Lower leg skin (tissue), 4 donors: ENCODE results near the gene BST2. TPM values are rescaled to one million over a fixed set of nuclear protein-coding genes. Genes with fewer than 3 reads are reported as not detected.

Source experiments
- DNase-seq, 2 donors: peaks; one replicate each; pipeline ENCODE4 v3.0.0-alpha.2; 2019; ENCODE audit warnings: low spot score in 2 of 2
- H3K4me3 ChIP-seq: fragments of 200-600 bp; sonication (generic); 2 replicates; pipeline ENCODE4 v1.5.1; 2017; ENCODE audit warnings: mild to moderate bottlenecking, low read depth; ENCODE audit not compliant: poor library complexity, severe bottlenecking
- CTCF ChIP-seq, 3 donors: fragments of 450-650 bp; IDR thresholded peaks; one replicate each; pipeline ENCODE4 v1.5.1; 2016; ENCODE audit warnings: antibody characterized with exemption in 3 of 3, mild to moderate bottlenecking in 3 of 3, moderate library complexity in 2 of 3
- POLR2A ChIP-seq, 2 donors: fragments of 450-650 bp; IDR thresholded peaks; one replicate each; pipeline ENCODE4 v1.6.1; 2016 to 2017; ENCODE audit warnings: antibody characterized with exemption in 2 of 2, mild to moderate bottlenecking in 1 of 2, moderate library complexity in 1 of 2
- WGBS, 2 donors: methylation state at CpG; one replicate each; pipeline ENCODE4 v1.1.5; 2018; 5-methylcytosine and 5-hydroxymethylcytosine counted together
- intact Hi-C: fragments of 100-400 bp; cut with DNase I; formaldehyde crosslinking; loops from one replicate; pipeline ENCODE4 v1.15.0; 2023; ENCODE audit warnings: low total_unique reads
- total RNA-seq, 4 donors: library from RNA; depleted of rRNA; stranded (reverse); fragments of >200 nt; gene quantifications; one replicate each; pipeline ENCODE4 v1.1.0, GENCODE V29; 2016

The BST2 gene
- total RNA-seq, 4 donors from 2014 or later = 9.4 to 15.9 (median 12.5) TPM

- TF ChIP-seq CTCF (IDR thresholded peaks at IDR 0.05) (no peak), POLR2A (IDR thresholded peaks at IDR 0.05) (no peak)
- H3K4me3 ChIP-seq = no peak overlapping the region
- DNase-seq = no peak
- intact Hi-C loops = loop anchor here (10.0 kb wide), 1 partner anchor 94 kb away; no protein-coding TSS in a partner anchor
- WGBS, 2 donors = 38 to 39% methylated on average over 1 of the region's 1 CpG
These were observed 16.1 kb downstream of the BST2 start for GRCh38 chr19:17389288-17389687.

- H3K4me3 ChIP-seq = no peak overlapping the region
- 34 to 36% methylated on average over 20 of the region's 20 CpGs for WGBS, 2 donors
- peak in 1 of 2 donors; percentile 91 for DNase-seq
- TF ChIP-seq CTCF (IDR thresholded peaks at IDR 0.05) = peak in 1 of 3 donors; percentile 61
- TF ChIP-seq POLR2A (IDR thresholded peaks at IDR 0.05) = no peak
- intact Hi-C loops = loop anchor here (10.0 kb wide), 1 partner anchor 91 kb away; no protein-coding TSS in a partner anchor
These were observed 19.4 kb downstream of the BST2 start for GRCh38 chr19:17385878-17386611.

GRCh38 chr19:17380426-17381138 lies 24.8 kb downstream of the BST2 start:
- no peak for DNase-seq
- intact Hi-C loops = loop anchor here (10.0 kb wide), 1 partner anchor 86 kb away; no protein-coding TSS in a partner anchor
- TF ChIP-seq POLR2A (IDR thresholded peaks at IDR 0.05) (no peak), CTCF (IDR thresholded peaks at IDR 0.05) (no peak)
- H3K4me3 ChIP-seq = no peak overlapping the region
- 93 to 98% methylated on average over 5 of the region's 5 CpGs for WGBS, 2 donors

- 39 to 44% methylated on average over 14 of the region's 14 CpGs for WGBS, 2 donors
- H3K4me3 ChIP-seq = no peak overlapping the region
- no peak for DNase-seq
- intact Hi-C loops = no loop called here
- TF ChIP-seq CTCF (IDR thresholded peaks at IDR 0.05) (no peak), POLR2A (IDR thresholded peaks at IDR 0.05) (no peak)
These were observed 26.2 kb downstream of the BST2 start for GRCh38 chr19:17379221-17379631.

- WGBS, 2 donors = 59 to 68% methylated on average over 13 of the region's 13 CpGs
- intact Hi-C loops = no loop called here
These were observed 27.2 kb downstream of the BST2 start for GRCh38 chr19:17378271-17378670.

More at GRCh38 chr19:17378271-17378670, 27.2 kb downstream of the BST2 start:
- no peak overlapping the region for H3K4me3 ChIP-seq
- DNase-seq = no peak
- TF ChIP-seq CTCF (IDR thresholded peaks at IDR 0.05) = no peak
- no peak for TF ChIP-seq POLR2A (IDR thresholded peaks at IDR 0.05)
